Uterus (tissue), 4 donors: ENCODE data around the gene SLC2A8. TPM values are rescaled to one million over a fixed set of nuclear protein-coding genes. Genes with fewer than 3 reads are reported as not detected.
A peak's percentile ranks its signal among the peaks of the same experiment; 100 is the strongest.

ENCODE experiments used
- DNase-seq, 2 donors: peaks; one replicate each; pipeline ENCODE4 v3.0.0-alpha.2; 2019 to 2020
- H3K27ac ChIP-seq, 2 donors: fragments of 200-600 bp; sonication (generic); 1 replicate in 1 of 2; 2 replicates in 1 of 2; pipeline ENCODE4 v1.5.1; 2016 to 2018
- H3K27me3 ChIP-seq, 2 donors: fragments of 200-600 bp; sonication (generic); one replicate each; pipeline ENCODE4 v1.5.1; 2018 to 2019; ENCODE audit warnings: control low read depth in 1 of 2
- H3K36me3 ChIP-seq, 2 donors: fragments of 200-600 bp; sonication (generic); one replicate each; pipeline ENCODE4 v1.5.1; 2019; ENCODE audit warnings: control low read depth in 1 of 2
- H3K4me1 ChIP-seq, 2 donors: fragments of 200-600 bp; sonication (generic); one replicate each; pipeline ENCODE4 v1.5.1; 2018 to 2019; ENCODE audit warnings: control low read depth in 1 of 2
- H3K4me3 ChIP-seq, 2 donors: fragments of 200-600 bp; sonication (generic); 1 replicate in 1 of 2; 2 replicates in 1 of 2; pipeline ENCODE4 v1.5.1; 2018 to 2019; ENCODE audit warnings: mild to moderate bottlenecking in 1 of 2
- H3K9me3 ChIP-seq, 2 donors: fragments of 200-600 bp; sonication (generic); one replicate each; pipeline ENCODE4 v1.5.1; 2019; ENCODE audit warnings: control low read depth in 1 of 2
- POLR2A ChIP-seq, 2 donors: fragments of 450-650 bp; IDR thresholded peaks; one replicate each; pipeline ENCODE4 v1.6.1; 2016; ENCODE audit warnings: antibody characterized with exemption in 2 of 2, mild to moderate bottlenecking in 1 of 2, moderate library complexity in 1 of 2
- intact Hi-C: fragments of 100-400 bp; cut with DNase I; formaldehyde crosslinking; loops from one replicate; pipeline ENCODE4 v1.15.1; 2023; ENCODE audit warnings: low total_unique reads
- total RNA-seq, 4 donors: library from RNA; depleted of rRNA in 3 of 4; stranded (reverse); fragments of >200 nt in 3 of 4; gene quantifications; one replicate each; pipeline versions ENCODE4 v1.1.0 to v1.2.4, GENCODE V29; 2014 to 2023
- TF ChIP-seq, protein P1 (sequence below), 4 experiments: fragments of 200-600 bp in 2 of 4; fragments of 450-650 bp in 2 of 4; sonication (generic) in 2 of 4; IDR thresholded peaks; one replicate each; pipeline ENCODE4 v1.5.1; 2016 to 2019; ENCODE audit warnings: antibody characterized with exemption in 4 of 4, mild to moderate bottlenecking in 2 of 4, moderate library complexity in 1 of 4
- donor health status: DM: yes; HTN: yes; CAD: no.

Gene SLC2A8
- total RNA-seq, 4 donors from 2014 or later: 1.8 to 45.1 (median 10.5) TPM

DNA sequence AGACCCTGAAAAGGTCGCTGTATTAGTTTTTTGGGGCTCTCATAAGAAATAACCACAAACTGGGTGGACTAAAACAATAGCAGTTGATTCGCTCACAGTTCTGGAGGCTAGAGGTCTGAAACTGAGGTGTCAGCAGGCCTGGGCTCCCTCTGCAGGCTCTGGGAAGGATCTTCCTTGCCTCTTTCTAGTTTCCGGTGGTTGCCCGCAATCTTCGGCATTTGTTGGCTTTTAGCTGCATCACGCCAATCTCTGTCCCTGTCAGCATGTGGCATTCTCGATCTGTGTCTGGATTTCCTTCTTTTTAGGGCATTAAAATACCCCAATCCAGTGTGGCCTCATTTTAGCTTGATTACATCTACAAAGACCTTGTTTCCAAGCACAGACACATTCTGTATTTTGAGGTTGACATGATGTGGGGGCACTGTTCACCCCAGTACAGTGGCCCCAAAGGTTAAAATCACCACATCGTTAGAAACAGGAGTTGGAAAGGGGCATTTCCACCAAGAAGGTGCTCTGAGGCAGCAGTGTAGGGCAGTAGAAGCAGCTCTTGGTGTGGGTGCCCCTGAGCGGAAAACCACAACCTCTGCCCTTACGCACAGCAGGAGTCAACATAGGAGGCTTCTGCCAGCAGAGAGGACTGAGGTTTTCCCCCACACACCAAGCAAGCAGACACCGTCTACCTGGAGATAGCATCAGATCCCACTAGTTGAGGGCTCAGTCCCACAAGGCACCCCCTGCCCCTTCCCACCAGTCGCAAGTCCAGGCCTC lies 40.7 kb downstream of the SLC2A8 start:
- no peaks in the 10 kb centered on the region for H3K4me1 ChIP-seq
- no peak for DNase-seq
- H3K9me3 ChIP-seq: no peaks in the 10 kb centered on the region
- H3K27ac ChIP-seq: no peak overlapping the region
- H3K36me3 ChIP-seq: no peaks in the 10 kb centered on the region
- TF ChIP-seq, protein P1, sequence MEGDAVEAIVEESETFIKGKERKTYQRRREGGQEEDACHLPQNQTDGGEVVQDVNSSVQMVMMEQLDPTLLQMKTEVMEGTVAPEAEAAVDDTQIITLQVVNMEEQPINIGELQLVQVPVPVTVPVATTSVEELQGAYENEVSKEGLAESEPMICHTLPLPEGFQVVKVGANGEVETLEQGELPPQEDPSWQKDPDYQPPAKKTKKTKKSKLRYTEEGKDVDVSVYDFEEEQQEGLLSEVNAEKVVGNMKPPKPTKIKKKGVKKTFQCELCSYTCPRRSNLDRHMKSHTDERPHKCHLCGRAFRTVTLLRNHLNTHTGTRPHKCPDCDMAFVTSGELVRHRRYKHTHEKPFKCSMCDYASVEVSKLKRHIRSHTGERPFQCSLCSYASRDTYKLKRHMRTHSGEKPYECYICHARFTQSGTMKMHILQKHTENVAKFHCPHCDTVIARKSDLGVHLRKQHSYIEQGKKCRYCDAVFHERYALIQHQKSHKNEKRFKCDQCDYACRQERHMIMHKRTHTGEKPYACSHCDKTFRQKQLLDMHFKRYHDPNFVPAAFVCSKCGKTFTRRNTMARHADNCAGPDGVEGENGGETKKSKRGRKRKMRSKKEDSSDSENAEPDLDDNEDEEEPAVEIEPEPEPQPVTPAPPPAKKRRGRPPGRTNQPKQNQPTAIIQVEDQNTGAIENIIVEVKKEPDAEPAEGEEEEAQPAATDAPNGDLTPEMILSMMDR (IDR thresholded peaks at IDR 0.05): no peak
- TF ChIP-seq POLR2A (IDR thresholded peaks at IDR 0.05): no peak
- intact Hi-C loops: no loop called here
- H3K27me3 ChIP-seq: no peaks in the 10 kb centered on the region
- H3K4me3 ChIP-seq: no peak overlapping the region

DNA sequence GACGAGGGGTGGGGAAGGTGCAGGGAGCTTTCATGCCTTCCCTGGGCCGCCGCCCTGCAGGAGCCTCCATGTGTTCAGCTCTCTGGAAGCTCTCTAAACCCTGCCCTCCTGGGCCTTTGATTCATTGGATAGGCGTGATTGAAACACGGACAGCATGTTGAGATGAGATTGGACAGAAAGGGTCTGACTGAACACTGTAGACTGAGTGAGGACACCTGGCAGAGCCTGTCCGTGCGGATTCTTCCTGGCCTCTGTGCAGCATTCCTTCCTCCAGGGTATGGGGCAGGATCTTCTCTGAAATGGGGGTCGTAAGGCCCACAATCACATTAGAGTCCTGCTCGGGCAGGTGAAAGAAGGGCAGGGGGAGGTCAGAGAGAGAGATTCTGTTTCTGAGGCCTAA lies 41.4 kb downstream of the SLC2A8 start:
- no peaks in the 10 kb centered on the region for H3K4me1 ChIP-seq
- H3K9me3 ChIP-seq: no peaks in the 10 kb centered on the region
- no peaks in the 10 kb centered on the region for H3K27me3 ChIP-seq
- no peaks in the 10 kb centered on the region for H3K36me3 ChIP-seq
- no peak for TF ChIP-seq POLR2A (IDR thresholded peaks at IDR 0.05)
- TF ChIP-seq, protein P1 (IDR thresholded peaks at IDR 0.05): no peak
- intact Hi-C loops: no loop called here
- H3K4me3 ChIP-seq: no peak overlapping the region
- H3K27ac ChIP-seq: no peak overlapping the region
- DNase-seq: no peak

DNA sequence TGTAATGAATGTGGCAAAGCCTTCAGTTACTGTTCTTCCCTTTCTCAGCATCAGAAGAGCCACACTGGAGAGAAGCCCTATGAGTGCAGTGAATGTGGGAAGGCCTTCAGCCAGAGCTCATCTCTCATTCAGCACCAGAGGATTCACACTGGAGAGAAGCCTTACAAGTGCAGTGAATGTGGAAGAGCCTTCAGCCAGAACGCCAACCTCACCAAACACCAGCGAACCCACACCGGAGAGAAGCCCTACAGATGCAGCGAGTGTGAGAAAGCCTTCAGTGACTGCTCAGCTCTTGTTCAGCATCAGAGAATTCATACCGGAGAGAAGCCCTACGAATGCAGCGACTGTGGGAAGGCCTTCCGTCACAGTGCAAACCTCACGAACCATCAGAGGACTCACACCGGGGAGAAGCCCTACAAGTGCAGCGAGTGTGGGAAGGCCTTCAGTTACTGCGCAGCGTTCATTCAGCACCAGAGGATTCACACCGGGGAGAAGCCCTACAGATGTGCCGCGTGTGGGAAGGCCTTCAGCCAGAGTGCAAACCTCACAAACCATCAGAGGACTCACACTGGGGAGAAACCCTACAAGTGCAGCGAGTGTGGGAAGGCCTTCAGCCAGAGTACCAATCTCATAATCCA lies 47.4 kb downstream of the SLC2A8 start:
- Histone ChIP-seq H3K9me3 (no peaks in the 10 kb centered on the region), H3K36me3 (no peaks in the 10 kb centered on the region), H3K27ac (peak overlapping the region in 1 of 2 donors; percentile 27), H3K27me3 (no peaks in the 10 kb centered on the region), H3K4me1 (no peaks in the 10 kb centered on the region), H3K4me3 (no peak overlapping the region)
- no peak for DNase-seq
- intact Hi-C loops: no loop called here
- TF ChIP-seq, protein P1 (IDR thresholded peaks at IDR 0.05): no peak
- no peak for TF ChIP-seq POLR2A (IDR thresholded peaks at IDR 0.05)

DNA sequence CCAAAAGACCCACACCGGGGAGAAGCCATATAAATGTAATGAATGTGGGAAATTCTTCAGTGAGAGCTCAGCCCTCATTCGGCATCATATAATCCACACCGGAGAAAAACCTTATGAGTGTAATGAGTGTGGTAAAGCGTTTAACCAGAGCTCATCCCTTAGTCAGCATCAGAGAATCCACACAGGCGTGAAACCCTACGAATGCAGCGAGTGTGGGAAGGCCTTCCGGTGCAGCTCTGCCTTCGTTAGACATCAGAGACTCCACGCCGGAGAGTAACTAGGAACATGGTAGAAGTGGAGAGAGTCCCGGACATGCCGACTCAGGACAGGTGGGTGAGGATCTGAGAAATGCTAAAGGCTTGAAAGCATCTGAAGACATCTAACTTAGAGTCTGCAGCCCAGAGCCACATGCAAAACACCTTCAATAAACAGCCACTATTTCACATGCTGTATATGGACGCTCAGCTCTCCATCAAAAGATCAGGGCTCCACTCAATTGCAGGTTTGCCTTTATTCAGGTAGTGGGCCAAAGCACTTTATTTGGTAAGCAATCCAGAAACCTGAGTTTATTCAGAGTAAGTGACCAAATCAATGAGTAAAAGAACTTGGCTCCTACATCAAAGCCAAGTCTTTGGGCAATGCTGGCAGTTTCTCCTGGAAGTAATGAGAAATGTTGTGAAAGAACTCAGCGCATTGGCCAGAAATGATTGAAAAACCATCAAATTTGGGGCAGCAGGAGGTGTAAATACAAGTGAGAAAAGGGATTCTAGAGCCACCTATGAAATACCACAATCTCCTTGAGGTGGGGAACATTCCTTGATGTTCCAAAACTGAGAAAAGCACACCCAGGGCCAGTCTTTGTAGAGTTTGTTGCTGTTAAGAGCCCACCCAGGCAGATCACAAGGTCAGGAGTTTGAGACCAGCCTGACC lies 48.2 kb downstream of the SLC2A8 start:
- intact Hi-C loops: no loop called here
- TF ChIP-seq, protein P1 (IDR thresholded peaks at IDR 0.05): no peak
- no peak for TF ChIP-seq POLR2A (IDR thresholded peaks at IDR 0.05)
- no peak for DNase-seq
- Histone ChIP-seq H3K27ac (no peak overlapping the region), H3K9me3 (no peaks in the 10 kb centered on the region), H3K4me1 (peaks cover 0 to 4% of the 10 kb centered on the region in 2 donors), H3K36me3 (no peaks in the 10 kb centered on the region), H3K27me3 (no peaks in the 10 kb centered on the region), H3K4me3 (no peak overlapping the region)
